Endothelial cell of umbilical vein (primary cell): Measurements from ENCODE around the gene TARS1. TPM values are rescaled to one million over a fixed set of nuclear protein-coding genes. Genes with fewer than 3 reads are reported as not detected.

Source experiments
- BruUV-seq: library from RNA; stranded (reverse); fragments of 400-500 nt; replicated peaks from 2 replicates; lab custom pipeline; 2021; lab: Mats Ljungman, UMichigan
- CTCF ChIA-PET: fragments of 300-600, 350-600 bp; sonication (Branson Sonifier 250); formaldehyde crosslinking; loops from one replicate; lab custom pipeline; 2021; ENCODE audit warnings: antibody characterized with exemption, inconsistent platforms; lab: Charles Lee
- POLR2A ChIA-PET: fragments of 300-600, 350-600 bp; sonication (Branson Sonifier 250); formaldehyde crosslinking; loops from one replicate; lab custom pipeline; 2021; ENCODE audit warnings: antibody characterized with exemption, inconsistent platforms; lab: Charles Lee
- DNase-seq: peaks from one replicate; pipeline ENCODE4 v3.0.0-alpha.2; 2011; ENCODE audit warnings: low read depth, low spot score
- FAIRE-seq: peaks from 2 replicates; lab custom pipeline; 2011; peaks lifted over from hg19 to GRCh38; lab: Jason Lieb, UNC
- H2AFZ ChIP-seq: 2 replicates; pipeline ENCODE4 v1.6.0; 2012; ENCODE audit warnings: low read depth, low read length, control low read depth, inconsistent platforms
- H3K27ac ChIP-seq: 2 replicates; pipeline ENCODE4 v1.5.1; 2011; ENCODE audit warnings: low read depth, mild to moderate bottlenecking, control low read depth, low read length, moderate library complexity; ENCODE audit not compliant: insufficient read depth
- H3K27me3 ChIP-seq, 2 experiments: 2 replicates each; pipeline versions ENCODE4 v1.6.0 to v1.6.1; 2011; ENCODE audit warnings: low read length in 2 of 2, mixed read lengths in 1 of 2; ENCODE audit not compliant: control insufficient read depth in 2 of 2, insufficient read depth in 2 of 2
- H3K36me3 ChIP-seq, 2 experiments: 2 replicates in 1 of 2; 3 replicates in 1 of 2; pipeline ENCODE4 v1.5.1; 2011; ENCODE audit warnings: low read length in 2 of 2, mild to moderate bottlenecking in 1 of 2, moderate library complexity in 1 of 2; ENCODE audit not compliant: control insufficient read depth in 2 of 2, insufficient read depth in 2 of 2; ENCODE audit errors: extremely low read depth in 1 of 2
- H3K4me1 ChIP-seq: 3 replicates; pipeline ENCODE4 v1.5.1; 2011; ENCODE audit warnings: mild to moderate bottlenecking, low read length; ENCODE audit not compliant: control insufficient read depth, insufficient read depth; ENCODE audit errors: extremely low read depth
- H3K4me2 ChIP-seq: 2 replicates; pipeline ENCODE4 v1.6.1; 2011; ENCODE audit warnings: low read length, control low read depth, mixed read lengths; ENCODE audit not compliant: insufficient read depth
- H3K4me3 ChIP-seq, 3 experiments: fragments of 200-600 bp in 1 of 3; sonication (generic), shearing (Covaris generic) in 1 of 3; replicated peaks in 1 of 3; 2 replicates each; pipeline ENCODE4 v1.5.1; 2011 to 2016; ENCODE audit warnings: control low read depth in 3 of 3, low read length in 3 of 3, mild to moderate bottlenecking in 2 of 3, inconsistent platforms in 1 of 3, low read depth in 1 of 3, moderate library complexity in 1 of 3; ENCODE audit not compliant: insufficient read depth in 1 of 3
- H3K79me2 ChIP-seq: 2 replicates; pipeline ENCODE4 v1.6.0; 2012; ENCODE audit warnings: low read length, inconsistent platforms; ENCODE audit not compliant: control insufficient read depth, insufficient read depth
- H3K9ac ChIP-seq: replicated peaks from 2 replicates; pipeline ENCODE3; 2011; ENCODE audit warnings: low read length, control low read depth; ENCODE audit not compliant: insufficient read depth; ENCODE audit errors: extremely low read depth
- H3K9me1 ChIP-seq: replicated peaks from 3 replicates; pipeline ENCODE4 v1.6.0; 2011; ENCODE audit warnings: mild to moderate bottlenecking, low read length; ENCODE audit not compliant: control insufficient read depth, insufficient read depth; ENCODE audit errors: extremely low read depth
- H3K9me3 ChIP-seq: replicated peaks from 2 replicates; pipeline ENCODE4 v1.5.1; 2012; ENCODE audit warnings: low read length, inconsistent platforms; ENCODE audit not compliant: control insufficient read depth, insufficient read depth
- H4K20me1 ChIP-seq: replicated peaks from 2 replicates; pipeline ENCODE3; 2011; ENCODE audit warnings: mild to moderate bottlenecking, low read length; ENCODE audit not compliant: control insufficient read depth, insufficient read depth; ENCODE audit errors: extremely low read depth
- FOS ChIP-seq: IDR thresholded peaks from 2 replicates; pipeline ENCODE4 v1.6.1; 2011; ENCODE audit warnings: mild to moderate bottlenecking, low read length, moderate library complexity, borderline replicate concordance; ENCODE audit not compliant: insufficient read depth
- MAX ChIP-seq: IDR thresholded peaks from 2 replicates; pipeline ENCODE4 v1.6.1; 2011; ENCODE audit not compliant: insufficient read depth, insufficient read length
- POLR2A ChIP-seq: IDR thresholded peaks from 2 replicates; pipeline ENCODE4 v1.6.1; 2012; ENCODE audit warnings: low read depth, mild to moderate bottlenecking, control low read depth, low read length
- POLR2AphosphoS5 ChIP-seq: IDR thresholded peaks from 2 replicates; pipeline ENCODE4 v1.6.1; 2012; ENCODE audit warnings: low read depth, mild to moderate bottlenecking, control low read depth, low read length, moderate library complexity; ENCODE audit not compliant: insufficient read depth
- dilution Hi-C: fragments of 300-500 bp; cut with MboI; formaldehyde crosslinking; loops from one replicate; pipeline ENCODE4 v1.15.0; 2019; ENCODE audit warnings: low sequenced_read_pairs; ENCODE audit not compliant: extremely low pct_ligation_motif_present
- intact Hi-C: fragments of 100-400 bp; cut with micrococcal nuclease; formaldehyde crosslinking; loops from one replicate; pipeline ENCODE4 v1.10.0; 2022
- polyA plus RNA-seq, 4 experiments: library from polyadenylated mRNA; depleted of rRNA in 3 of 4; stranded (reverse) in 3 of 4; unstranded in 1 of 4; fragments of >200 nt; gene quantifications; 2 replicates each; pipeline versions ENCODE4 v1.2.1 to v1.2.3, GENCODE V29; 2011 to 2012; ENCODE audit warnings: missing spikeins in 1 of 4
- total RNA-seq: library from RNA; stranded (reverse); gene quantifications from 2 replicates; pipeline ENCODE4 v1.2.3, GENCODE V29; 2021

TARS1 gene
- total and polyA plus RNA-seq, 2 donors (not counting 3 experiments of a cell fraction or from before 2014, with no cell fraction given) = 39.1 to 175 TPM

GRCh38 chr5:33460210-33460609 lies 19.4 kb downstream of the TARS1 start:
- POLR2A ChIA-PET = no interaction called here
- Histone ChIP-seq H3K9ac (no peak overlapping the region), H3K27me3 (no peaks in the 10 kb centered on the region), H3K4me1 (no peaks in the 10 kb centered on the region), H3K9me3 (no peaks in the 10 kb centered on the region), H3K36me3 (peaks cover 24 to 60% of the 10 kb centered on the region in 2 experiments), H2AFZ (no peak overlapping the region), H4K20me1 (no peaks in the 10 kb centered on the region), H3K27ac (no peak overlapping the region), H3K9me1 (no peaks in the 10 kb centered on the region), H3K4me3 (no peak overlapping the region), H3K4me2 (no peak overlapping the region), H3K79me2 (no peaks in the 10 kb centered on the region)
- CTCF ChIA-PET = interaction anchor here (0.7 to 2.7 kb wide), 4 partner anchors 24 to 510 kb away, joined by 3 to 11 read pairs (median 7); no protein-coding TSS in a partner anchor
- intact Hi-C loops (no loop called here), dilution Hi-C loops (no loop called here)
- TF ChIP-seq FOS (no peak), MAX (no peak), POLR2A (no peak), POLR2AphosphoS5 (no peak)
- no TSS peak for BruUV-seq
- FAIRE-seq = no peak
- DNase-seq = no peak

GRCh38 chr5:33462456-33462855 lies 21.7 kb downstream of the TARS1 start:
- no peak for DNase-seq
- peaks cover 2% of the 10 kb centered on the region for H3K79me2 ChIP-seq
- H3K36me3 ChIP-seq = peaks cover 23 to 63% of the 10 kb centered on the region in 2 experiments
- no peaks in the 10 kb centered on the region for H3K9me1 ChIP-seq
- no peak overlapping the region for H3K9ac ChIP-seq
- no peaks in the 10 kb centered on the region for H3K9me3 ChIP-seq
- FAIRE-seq = no peak
- H3K4me2 ChIP-seq = no peak overlapping the region
- no peaks in the 10 kb centered on the region for H3K4me1 ChIP-seq
- H4K20me1 ChIP-seq = no peaks in the 10 kb centered on the region
- H2AFZ ChIP-seq = no peak overlapping the region
- intact Hi-C loops = no loop called here
- dilution Hi-C loops = no loop called here
- H3K27me3 ChIP-seq = no peaks in the 10 kb centered on the region
- ChIA-PET CTCF (no interaction called here), POLR2A (no interaction called here)
- BruUV-seq = no TSS peak
- no peak overlapping the region for H3K4me3 ChIP-seq
- no peak for TF ChIP-seq MAX
- H3K27ac ChIP-seq = no peak overlapping the region
